HepG2 (cell line): ENCODE data around the gene PCDHA13.

Source experiments
- HDAC2 ChIP-seq: sonication (generic); formaldehyde crosslinking; IDR thresholded peaks from 2 replicates; pipeline ENCODE4 v1.4.0; 2020; ENCODE audit warnings: missing genetic modification reagents
- ZFX ChIP-seq: sonication (generic); formaldehyde crosslinking; IDR thresholded peaks from 2 replicates; pipeline ENCODE4 v1.4.0; 2020; ENCODE audit warnings: mild to moderate bottlenecking, low read depth, missing genetic modification reagents, moderate library complexity
- TF ChIP-seq, protein P1 (sequence below): sonication (generic); formaldehyde crosslinking; IDR thresholded peaks from 2 replicates; pipeline ENCODE4 v1.5.0; 2020; ENCODE audit warnings: mild to moderate bottlenecking, missing genetic modification reagents, moderate library complexity

DNA sequence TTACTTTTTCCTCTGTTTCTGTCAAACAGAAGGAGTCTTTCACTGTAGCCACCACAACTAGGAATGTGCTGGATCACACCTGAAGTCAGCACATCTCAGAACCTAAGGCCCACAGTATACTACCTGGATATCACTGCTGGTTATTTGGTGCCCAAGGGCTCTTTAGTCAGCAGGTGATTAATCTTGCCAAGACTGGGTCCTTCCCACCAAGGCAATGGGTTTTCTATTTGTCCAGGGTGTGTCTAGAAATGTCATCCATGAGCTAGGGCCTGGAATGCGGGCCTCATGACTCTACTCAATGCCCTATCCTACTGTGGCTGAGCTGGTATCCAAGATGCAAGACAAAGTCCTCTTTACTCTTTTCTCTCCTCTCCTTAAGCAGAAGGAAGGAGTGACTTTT, 34.4 kb downstream of the PCDHA13 start:
- TF ChIP-seq, protein P1, sequence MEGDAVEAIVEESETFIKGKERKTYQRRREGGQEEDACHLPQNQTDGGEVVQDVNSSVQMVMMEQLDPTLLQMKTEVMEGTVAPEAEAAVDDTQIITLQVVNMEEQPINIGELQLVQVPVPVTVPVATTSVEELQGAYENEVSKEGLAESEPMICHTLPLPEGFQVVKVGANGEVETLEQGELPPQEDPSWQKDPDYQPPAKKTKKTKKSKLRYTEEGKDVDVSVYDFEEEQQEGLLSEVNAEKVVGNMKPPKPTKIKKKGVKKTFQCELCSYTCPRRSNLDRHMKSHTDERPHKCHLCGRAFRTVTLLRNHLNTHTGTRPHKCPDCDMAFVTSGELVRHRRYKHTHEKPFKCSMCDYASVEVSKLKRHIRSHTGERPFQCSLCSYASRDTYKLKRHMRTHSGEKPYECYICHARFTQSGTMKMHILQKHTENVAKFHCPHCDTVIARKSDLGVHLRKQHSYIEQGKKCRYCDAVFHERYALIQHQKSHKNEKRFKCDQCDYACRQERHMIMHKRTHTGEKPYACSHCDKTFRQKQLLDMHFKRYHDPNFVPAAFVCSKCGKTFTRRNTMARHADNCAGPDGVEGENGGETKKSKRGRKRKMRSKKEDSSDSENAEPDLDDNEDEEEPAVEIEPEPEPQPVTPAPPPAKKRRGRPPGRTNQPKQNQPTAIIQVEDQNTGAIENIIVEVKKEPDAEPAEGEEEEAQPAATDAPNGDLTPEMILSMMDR: no peak
- TF ChIP-seq HDAC2 (CRISPR knock-in tag): no peak
- no peak for TF ChIP-seq ZFX (CRISPR knock-in tag)
